HepG2 (cell line): ENCODE results near the gene PEPD. TPM values are rescaled to one million over a fixed set of nuclear protein-coding genes. Genes with fewer than 3 reads are reported as not detected.

ENCODE experiments used
- AKAP8 ChIP-seq: sonication (generic); formaldehyde crosslinking; IDR thresholded peaks from 2 replicates; pipeline ENCODE4 v1.5.1; 2020; ENCODE audit warnings: mild to moderate bottlenecking, missing genetic modification reagents
- ATAD3A ChIP-seq: sonication (generic); formaldehyde crosslinking; IDR thresholded peaks from 2 replicates; pipeline ENCODE4 v1.4.0; 2020; ENCODE audit warnings: missing genetic modification reagents
- BHLHE40 ChIP-seq: IDR thresholded peaks from 2 replicates; pipeline ENCODE4 v1.6.1; 2011; ENCODE audit warnings: low read length, improper control_type of control experiment
- DMAP1 ChIP-seq: IDR thresholded peaks from 2 replicates; pipeline ENCODE4 v1.6.1; 2016
- DR1 ChIP-seq: sonication (generic); formaldehyde crosslinking; IDR thresholded peaks from 2 replicates; pipeline ENCODE4 v1.8.0; 2021; ENCODE audit warnings: mild to moderate bottlenecking, missing genetic modification reagents, inconsistent platforms
- MEIS2 ChIP-seq: sonication (generic); formaldehyde crosslinking; IDR thresholded peaks from 2 replicates; pipeline ENCODE4 v1.9.0; 2021; ENCODE audit warnings: mild to moderate bottlenecking, missing genetic modification reagents
- PLRG1 ChIP-seq: fragments of 450-650 bp; conservative IDR thresholded peaks from 2 replicates; pipeline ENCODE4 v1.6.1; 2016
- SIN3A ChIP-seq: IDR thresholded peaks from 2 replicates; pipeline ENCODE4 v1.6.1; 2011; ENCODE audit warnings: low read depth, mild to moderate bottlenecking, control low read depth, low read length, borderline replicate concordance
- ZIK1 ChIP-seq: sonication (generic); formaldehyde crosslinking; IDR thresholded peaks from 2 replicates; pipeline ENCODE4 v1.5.0; 2020; ENCODE audit warnings: mild to moderate bottlenecking, low read depth, missing genetic modification reagents, borderline replicate concordance
- ZNF558 ChIP-seq: sonication (generic); formaldehyde crosslinking; IDR thresholded peaks from 2 replicates; pipeline ENCODE4 v1.9.0; 2022; ENCODE audit warnings: mild to moderate bottlenecking, missing genetic modification reagents, borderline replicate concordance
- polyA plus RNA-seq, 8 experiments: library from polyadenylated mRNA; depleted of rRNA in 3 of 8; stranded (reverse) in 7 of 8; unstranded in 1 of 8; fragments of >200 nt; fragmentation: Illumina TruSeq in 4 of 8; extraction: Trizol in 4 of 8; gene quantifications; 2 replicates each; pipeline versions ENCODE4 v1.2.1 to v1.2.3, GENCODE V29; 2011 to 2016; ENCODE audit warnings: low read depth in 4 of 8, missing spikeins in 1 of 8, mixed read lengths in 1 of 8; ENCODE audit not compliant: insufficient read depth in 1 of 8
- total RNA-seq, 5 experiments: library from RNA; depleted of rRNA; stranded (reverse); fragments of >200 nt; fragmentation: Illumina TruSeq; extraction: Trizol; gene quantifications; 2 replicates each; pipeline ENCODE4 v1.2.3, GENCODE V29; 2016; ENCODE audit warnings: low read depth in 1 of 5
- TF ChIP-seq, protein P1 (sequence below): sonication (generic); formaldehyde crosslinking; IDR thresholded peaks from 2 replicates; pipeline ENCODE4 v1.8.1; 2023; ENCODE audit warnings: mild to moderate bottlenecking, missing genetic modification reagents
- TF ChIP-seq, protein P2 (sequence below): conservative IDR thresholded peaks from 2 replicates; pipeline ENCODE4 v1.6.1; 2018; ENCODE audit warnings: missing genetic modification reagents
- TF ChIP-seq, protein P3 (sequence below): sonication (generic); formaldehyde crosslinking; IDR thresholded peaks from 2 replicates; pipeline ENCODE4 v1.5.0; 2020; ENCODE audit warnings: mild to moderate bottlenecking, missing genetic modification reagents
- TF ChIP-seq, protein P4 (sequence below): sonication (generic); formaldehyde crosslinking; conservative IDR thresholded peaks from 2 replicates; pipeline ENCODE4 v1.4.0; 2020; ENCODE audit warnings: missing genetic modification reagents
- TF ChIP-seq, protein P5 (sequence below): sonication (generic); formaldehyde crosslinking; IDR thresholded peaks from 2 replicates; pipeline ENCODE4 v1.8.0; 2022; ENCODE audit warnings: missing genetic modification reagents, mild to moderate bottlenecking, moderate library complexity, borderline replicate concordance
- TF ChIP-seq, protein P6 (sequence below): sonication (generic); formaldehyde crosslinking; IDR thresholded peaks from 2 replicates; pipeline ENCODE4 v1.4.0; 2020; ENCODE audit warnings: missing genetic modification reagents, mild to moderate bottlenecking, borderline replicate concordance

PEPD gene
- total and polyA plus RNA-seq, 2 of the 13 experiments (the other 11 are each of a cell fraction or from before 2014, with no cell fraction given) = 60.7 to 75.1 TPM

DNA sequence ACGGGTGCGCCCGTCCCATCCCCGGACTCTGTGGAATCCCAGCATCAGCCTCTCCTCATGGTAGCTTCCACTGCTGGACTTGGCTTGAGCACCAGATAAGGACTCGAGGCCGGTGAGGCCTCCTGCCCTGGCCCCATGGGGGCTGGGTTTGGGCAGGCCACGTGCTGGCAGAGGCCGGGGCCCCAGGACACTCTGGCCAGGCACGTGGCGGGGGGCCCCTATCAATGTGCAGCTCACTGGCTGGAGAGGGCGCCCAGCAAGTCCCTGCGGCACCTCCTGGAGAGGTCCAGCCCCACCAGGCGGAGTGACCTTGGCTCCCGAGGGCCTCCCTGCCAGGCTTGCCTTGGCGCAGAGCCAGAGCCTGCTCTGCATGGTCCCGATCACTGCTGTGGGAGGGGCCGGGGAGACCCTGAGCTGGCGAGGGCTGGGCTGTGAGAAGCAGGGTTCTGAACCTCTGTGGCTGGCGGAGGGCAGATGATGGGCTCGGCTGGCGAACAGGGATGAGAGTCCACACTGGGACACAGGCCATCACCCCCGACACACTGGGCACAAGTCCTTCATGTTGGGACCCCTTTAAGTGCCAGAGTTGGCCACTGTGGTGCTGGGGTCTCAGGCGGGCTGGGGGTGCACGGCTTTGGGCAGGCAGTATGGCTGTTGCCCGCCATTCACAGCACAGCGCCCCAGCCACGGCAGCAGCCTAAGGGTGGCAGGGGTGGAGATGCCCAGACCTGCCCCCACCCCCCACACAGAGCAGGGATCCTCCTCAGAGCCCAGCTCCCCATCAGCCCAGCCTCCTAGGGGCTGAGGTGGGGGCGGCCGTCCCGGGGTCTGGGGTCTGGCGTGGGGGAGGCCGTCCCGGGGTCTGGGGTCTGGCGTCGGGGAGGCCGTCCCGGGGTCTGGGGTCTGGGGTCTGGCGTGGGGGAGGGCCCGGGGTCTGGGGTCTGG, 129.0 kb downstream of the PEPD start (continued):
- TF ChIP-seq ZNF558 (CRISPR knock-in tag) (peak; percentile 100; the same call in 1 of the 2 replicates), MEIS2 (CRISPR knock-in tag) (peak; percentile 96), ATAD3A (peak; percentile 87; the same call in 1 of the 2 replicates), PLRG1 (no peak), SIN3A (peak; percentile 59; the same call in 1 of the 2 replicates), ZIK1 (CRISPR knock-in tag) (peak; percentile 99), DR1 (peak; percentile 95), DMAP1 (CRISPR knock-in tag) (peak; percentile 98), AKAP8 (peak; percentile 99), BHLHE40 (peak; percentile 86)
- TF ChIP-seq, protein P1, sequence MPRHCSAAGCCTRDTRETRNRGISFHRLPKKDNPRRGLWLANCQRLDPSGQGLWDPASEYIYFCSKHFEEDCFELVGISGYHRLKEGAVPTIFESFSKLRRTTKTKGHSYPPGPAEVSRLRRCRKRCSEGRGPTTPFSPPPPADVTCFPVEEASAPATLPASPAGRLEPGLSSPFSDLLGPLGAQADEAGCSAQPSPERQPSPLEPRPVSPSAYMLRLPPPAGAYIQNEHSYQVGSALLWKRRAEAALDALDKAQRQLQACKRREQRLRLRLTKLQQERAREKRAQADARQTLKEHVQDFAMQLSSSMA (CRISPR knock-in tag) = peak; percentile 98
- TF ChIP-seq, protein P2, sequence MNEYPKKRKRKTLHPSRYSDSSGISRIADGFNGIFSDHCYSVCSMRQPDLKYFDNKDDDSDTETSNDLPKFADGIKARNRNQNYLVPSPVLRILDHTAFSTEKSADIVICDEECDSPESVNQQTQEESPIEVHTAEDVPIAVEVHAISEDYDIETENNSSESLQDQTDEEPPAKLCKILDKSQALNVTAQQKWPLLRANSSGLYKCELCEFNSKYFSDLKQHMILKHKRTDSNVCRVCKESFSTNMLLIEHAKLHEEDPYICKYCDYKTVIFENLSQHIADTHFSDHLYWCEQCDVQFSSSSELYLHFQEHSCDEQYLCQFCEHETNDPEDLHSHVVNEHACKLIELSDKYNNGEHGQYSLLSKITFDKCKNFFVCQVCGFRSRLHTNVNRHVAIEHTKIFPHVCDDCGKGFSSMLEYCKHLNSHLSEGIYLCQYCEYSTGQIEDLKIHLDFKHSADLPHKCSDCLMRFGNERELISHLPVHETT (CRISPR knock-in tag) = peak; percentile 88
- TF ChIP-seq, protein P3, sequence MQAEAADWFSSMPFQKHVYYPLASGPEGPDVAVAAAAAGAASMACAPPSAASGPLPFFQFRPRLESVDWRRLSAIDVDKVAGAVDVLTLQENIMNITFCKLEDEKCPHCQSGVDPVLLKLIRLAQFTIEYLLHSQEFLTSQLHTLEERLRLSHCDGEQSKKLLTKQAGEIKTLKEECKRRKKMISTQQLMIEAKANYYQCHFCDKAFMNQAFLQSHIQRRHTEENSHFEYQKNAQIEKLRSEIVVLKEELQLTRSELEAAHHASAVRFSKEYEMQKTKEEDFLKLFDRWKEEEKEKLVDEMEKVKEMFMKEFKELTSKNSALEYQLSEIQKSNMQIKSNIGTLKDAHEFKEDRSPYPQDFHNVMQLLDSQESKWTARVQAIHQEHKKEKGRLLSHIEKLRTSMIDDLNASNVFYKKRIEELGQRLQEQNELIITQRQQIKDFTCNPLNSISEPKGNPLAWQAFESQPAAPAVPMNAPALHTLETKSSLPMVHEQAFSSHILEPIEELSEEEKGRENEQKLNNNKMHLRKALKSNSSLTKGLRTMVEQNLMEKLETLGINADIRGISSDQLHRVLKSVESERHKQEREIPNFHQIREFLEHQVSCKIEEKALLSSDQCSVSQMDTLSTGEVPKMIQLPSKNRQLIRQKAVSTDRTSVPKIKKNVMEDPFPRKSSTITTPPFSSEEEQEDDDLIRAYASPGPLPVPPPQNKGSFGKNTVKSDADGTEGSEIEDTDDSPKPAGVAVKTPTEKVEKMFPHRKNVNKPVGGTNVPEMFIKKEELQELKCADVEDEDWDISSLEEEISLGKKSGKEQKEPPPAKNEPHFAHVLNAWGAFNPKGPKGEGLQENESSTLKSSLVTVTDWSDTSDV = peak; percentile 98
- TF ChIP-seq, protein P4, sequence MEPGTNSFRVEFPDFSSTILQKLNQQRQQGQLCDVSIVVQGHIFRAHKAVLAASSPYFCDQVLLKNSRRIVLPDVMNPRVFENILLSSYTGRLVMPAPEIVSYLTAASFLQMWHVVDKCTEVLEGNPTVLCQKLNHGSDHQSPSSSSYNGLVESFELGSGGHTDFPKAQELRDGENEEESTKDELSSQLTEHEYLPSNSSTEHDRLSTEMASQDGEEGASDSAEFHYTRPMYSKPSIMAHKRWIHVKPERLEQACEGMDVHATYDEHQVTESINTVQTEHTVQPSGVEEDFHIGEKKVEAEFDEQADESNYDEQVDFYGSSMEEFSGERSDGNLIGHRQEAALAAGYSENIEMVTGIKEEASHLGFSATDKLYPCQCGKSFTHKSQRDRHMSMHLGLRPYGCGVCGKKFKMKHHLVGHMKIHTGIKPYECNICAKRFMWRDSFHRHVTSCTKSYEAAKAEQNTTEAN (CRISPR knock-in tag) = peak; percentile 98
- TF ChIP-seq, protein P5, sequence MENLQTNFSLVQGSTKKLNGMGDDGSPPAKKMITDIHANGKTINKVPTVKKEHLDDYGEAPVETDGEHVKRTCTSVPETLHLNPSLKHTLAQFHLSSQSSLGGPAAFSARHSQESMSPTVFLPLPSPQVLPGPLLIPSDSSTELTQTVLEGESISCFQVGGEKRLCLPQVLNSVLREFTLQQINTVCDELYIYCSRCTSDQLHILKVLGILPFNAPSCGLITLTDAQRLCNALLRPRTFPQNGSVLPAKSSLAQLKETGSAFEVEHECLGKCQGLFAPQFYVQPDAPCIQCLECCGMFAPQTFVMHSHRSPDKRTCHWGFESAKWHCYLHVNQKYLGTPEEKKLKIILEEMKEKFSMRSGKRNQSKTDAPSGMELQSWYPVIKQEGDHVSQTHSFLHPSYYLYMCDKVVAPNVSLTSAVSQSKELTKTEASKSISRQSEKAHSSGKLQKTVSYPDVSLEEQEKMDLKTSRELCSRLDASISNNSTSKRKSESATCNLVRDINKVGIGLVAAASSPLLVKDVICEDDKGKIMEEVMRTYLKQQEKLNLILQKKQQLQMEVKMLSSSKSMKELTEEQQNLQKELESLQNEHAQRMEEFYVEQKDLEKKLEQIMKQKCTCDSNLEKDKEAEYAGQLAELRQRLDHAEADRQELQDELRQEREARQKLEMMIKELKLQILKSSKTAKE = peak; percentile 90
- TF ChIP-seq, protein P6, sequence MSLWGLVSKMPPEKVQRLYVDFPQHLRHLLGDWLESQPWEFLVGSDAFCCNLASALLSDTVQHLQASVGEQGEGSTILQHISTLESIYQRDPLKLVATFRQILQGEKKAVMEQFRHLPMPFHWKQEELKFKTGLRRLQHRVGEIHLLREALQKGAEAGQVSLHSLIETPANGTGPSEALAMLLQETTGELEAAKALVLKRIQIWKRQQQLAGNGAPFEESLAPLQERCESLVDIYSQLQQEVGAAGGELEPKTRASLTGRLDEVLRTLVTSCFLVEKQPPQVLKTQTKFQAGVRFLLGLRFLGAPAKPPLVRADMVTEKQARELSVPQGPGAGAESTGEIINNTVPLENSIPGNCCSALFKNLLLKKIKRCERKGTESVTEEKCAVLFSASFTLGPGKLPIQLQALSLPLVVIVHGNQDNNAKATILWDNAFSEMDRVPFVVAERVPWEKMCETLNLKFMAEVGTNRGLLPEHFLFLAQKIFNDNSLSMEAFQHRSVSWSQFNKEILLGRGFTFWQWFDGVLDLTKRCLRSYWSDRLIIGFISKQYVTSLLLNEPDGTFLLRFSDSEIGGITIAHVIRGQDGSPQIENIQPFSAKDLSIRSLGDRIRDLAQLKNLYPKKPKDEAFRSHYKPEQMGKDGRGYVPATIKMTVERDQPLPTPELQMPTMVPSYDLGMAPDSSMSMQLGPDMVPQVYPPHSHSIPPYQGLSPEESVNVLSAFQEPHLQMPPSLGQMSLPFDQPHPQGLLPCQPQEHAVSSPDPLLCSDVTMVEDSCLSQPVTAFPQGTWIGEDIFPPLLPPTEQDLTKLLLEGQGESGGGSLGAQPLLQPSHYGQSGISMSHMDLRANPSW (CRISPR knock-in tag) = peak; percentile 93; the same call in 1 of the 2 replicates
